SK-MEL-5 (cell line): ENCODE results near the gene SLX9. TPM values are rescaled to one million over a fixed set of nuclear protein-coding genes. Genes with fewer than 3 reads are reported as not detected.
A peak's percentile ranks its signal among the peaks of the same experiment; 100 is the strongest.
"Not testable (repeated sequence)": the region's sequence is repeated elsewhere in the genome, so short reads cannot be mapped to it uniquely, and the experiment has no call there.

Source experiments
- DNase-seq: peaks from one replicate; pipeline ENCODE4 v3.0.0-alpha.2; 2016; ENCODE audit warnings: low read depth, low spot score
- in situ Hi-C: cut with HindIII; loops from 2 replicates; pipeline ENCODE4 v1.10.0; 2016; ENCODE audit warnings: low sequenced_read_pairs, high pct_unique_total_duplicates, low pct_unique_long_range_greater_than_20kb
- total RNA-seq: library from RNA; depleted of rRNA; stranded (reverse); fragments of >200 nt; shearing (Covaris generic); gene quantifications from 2 replicates; pipeline ENCODE4 v1.2.3, GENCODE V29; 2014

The SLX9 gene
- total RNA-seq, 1 experiment from 2014 or later, result 34.9 TPM

DNA sequence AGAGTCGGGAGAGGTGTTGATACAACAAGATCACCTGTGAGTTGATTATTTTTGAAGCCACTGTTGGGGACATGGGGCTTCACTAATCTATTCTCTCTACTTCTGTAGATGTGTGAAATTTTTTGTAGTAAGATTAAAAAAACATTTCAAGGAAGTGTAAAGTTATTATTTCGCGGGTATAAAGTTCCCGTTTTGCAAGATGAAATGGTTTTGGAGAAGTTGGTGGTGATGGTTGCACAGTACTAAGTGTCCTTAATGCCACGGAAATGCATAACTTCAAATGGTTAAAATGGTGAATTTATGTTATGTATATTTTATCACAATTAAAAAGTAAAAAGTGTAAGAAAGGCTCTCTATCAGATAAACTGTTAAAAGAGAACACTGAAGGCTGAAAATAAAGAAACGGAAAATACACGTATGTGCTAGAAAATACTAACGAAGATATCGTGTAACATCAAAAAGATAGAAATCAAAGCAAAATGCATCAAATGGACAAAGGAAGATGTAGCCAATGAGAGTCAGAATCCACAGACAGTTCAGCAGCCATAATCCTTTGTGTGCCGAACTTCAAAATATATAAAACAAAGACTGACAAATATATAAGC is 16.2 kb upstream of the SLX9 start:
- in situ Hi-C loops, result no loop called here
- DNase-seq, result no peak

DNA sequence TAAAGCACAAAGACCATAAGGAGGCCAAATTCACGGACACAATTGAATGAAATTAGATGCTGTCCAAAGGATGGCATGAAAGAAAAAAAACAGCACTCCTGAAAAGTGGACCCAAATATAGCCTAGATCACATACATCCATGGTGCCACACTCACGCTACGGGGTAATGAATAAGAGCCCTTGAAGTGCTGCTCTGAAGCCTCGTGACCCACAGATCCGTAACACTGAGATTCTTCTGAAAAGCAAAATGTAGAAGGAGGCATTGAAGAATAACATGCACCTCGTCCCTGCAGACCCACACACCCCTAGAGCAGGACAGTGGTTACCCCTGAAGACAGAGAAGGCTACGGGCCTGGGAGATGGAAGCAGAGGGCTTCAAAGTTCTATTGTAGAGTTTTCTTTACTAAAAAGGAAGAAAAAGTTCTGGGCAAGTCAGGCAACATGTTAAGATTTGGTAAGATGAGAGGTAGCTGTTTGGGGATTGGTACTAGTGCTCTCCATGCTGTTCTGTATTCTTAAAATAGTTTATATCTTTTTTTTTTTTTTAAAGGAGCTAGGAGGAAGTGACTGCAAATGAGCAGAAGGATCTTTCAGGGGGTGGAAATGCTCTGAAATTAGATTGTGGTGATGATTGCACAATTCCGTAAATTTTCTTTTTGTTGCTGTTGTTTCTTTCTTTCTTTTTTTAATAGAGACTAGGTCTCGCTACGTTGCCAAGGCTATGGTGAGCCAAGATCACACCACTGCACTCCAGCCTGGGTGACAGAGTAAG is 15.0 kb upstream of the SLX9 start:
- DNase-seq, result no peak

DNA sequence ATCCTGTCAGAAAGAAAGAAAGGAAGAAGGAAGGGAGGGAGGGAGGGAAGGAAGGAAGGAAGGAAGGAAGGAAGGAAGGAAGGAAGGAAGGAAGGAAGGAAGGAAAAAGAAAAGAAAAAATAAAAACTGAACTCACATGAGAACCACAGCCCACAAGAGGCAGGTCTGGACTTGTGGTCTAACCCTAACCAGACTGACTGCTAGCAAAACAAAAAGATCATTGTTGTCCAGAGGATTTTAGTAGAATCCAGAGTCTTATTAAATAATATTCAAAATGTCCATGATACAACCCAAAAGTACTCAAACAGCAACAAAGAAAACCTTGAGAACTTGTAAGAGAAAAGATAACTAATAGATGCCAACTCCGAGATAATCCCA is 14.5 kb upstream of the SLX9 start:
- in situ Hi-C loops, result no loop called here
- DNase-seq, result peak; percentile 47

More for the DNA sequence above, 15.0 kb upstream of the SLX9 start:
- in situ Hi-C loops, result no loop called here

DNA sequence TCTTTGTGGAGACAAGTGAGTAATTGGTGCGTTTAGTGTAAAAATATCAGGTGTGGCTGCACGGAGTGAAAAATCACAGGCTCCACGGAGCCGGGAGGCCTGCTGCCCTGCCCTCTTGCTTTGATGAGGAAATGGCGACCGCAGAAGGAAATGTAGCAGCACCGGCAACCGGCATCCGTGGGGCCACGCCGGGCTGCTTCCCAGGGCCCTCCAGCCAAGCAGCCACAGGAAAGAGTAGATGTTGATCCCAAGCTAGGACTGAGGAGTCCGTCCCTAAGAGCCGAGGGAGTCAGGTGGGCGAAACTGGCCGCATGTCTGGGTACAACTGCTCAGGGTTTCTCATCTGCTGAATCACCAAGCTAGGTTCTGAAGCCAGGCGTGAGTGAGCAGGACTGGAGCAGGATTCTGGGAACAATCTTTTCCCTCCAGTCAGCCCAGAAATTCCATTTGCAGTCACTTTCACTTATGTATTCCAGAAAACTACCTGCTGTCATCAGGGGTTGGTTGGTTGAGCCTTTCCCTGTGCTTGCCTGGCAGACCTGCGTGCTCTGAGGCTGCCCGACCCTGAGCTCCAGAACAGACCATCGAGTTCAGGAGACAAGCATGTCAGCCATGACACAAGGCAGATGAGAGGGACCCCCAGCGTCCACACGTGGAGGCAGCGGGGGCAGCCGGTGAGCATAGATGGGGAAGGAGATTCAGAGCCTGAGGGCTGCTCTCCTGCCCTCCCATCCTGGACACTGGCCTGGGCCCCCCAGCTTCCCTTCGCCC is 13.3 kb upstream of the SLX9 start:
- in situ Hi-C loops, result no loop called here
- no peak for DNase-seq

DNA sequence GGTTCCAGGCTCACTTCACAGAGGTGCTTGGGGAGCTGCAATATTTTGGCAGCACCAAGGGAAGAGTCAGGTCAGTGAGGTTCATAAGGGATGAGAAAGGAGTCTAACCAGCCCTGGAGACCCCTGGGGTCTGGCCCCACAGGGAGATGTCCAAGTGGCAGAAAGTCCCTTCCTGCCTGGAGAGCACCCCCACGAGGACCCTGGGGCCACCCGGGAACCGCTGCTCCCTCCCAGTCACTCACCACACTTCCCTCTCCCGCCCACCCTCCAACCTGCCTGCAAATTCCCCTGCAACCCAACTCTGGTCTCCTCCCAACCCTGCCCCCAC is 12.6 kb upstream of the SLX9 start:
- no peak for DNase-seq
- in situ Hi-C loops, result no loop called here

DNA sequence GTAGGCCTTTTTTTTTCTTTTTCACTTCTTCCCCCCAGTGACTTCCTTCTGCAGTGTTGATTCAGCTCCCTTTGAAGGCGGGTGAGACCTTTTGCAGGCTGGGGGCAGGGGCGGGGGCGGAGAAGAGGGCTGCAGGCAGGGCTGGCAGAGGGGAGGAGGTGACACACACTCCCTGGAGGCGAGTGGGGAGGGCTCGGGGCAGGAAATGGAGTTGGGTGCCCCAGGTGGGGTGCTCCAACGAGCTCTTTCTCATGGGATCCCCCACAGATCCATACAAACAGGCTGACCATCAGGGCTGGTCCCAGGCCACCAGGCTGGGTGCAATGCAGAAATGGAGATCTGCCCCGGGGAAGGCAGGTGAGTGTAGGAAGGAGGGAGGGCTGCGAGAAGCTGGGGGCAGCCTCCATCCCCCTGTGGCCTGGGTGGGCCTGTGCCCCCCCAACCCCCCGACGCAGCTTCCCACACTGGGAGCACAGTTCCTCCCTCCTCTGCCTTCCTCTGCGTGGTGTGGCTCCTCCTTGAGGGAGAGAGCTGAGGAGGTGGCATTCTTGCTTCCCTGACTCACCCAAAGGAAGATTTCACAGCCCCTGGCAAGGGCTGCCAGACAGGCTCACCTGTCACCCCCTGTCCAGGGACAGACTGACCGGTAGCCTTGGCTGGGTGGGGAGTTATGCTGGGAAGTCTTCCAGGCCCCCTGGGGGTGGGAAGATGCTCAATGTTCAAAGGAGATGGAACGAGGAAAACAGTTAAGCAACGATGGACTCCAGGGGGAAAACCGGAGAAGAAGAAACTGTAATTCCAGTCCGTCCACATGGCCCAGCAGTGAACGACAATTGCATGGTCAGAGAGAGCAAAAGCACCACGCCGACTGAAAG is 12.0 kb upstream of the SLX9 start:
- in situ Hi-C loops, result no loop called here
- no peak for DNase-seq

DNA sequence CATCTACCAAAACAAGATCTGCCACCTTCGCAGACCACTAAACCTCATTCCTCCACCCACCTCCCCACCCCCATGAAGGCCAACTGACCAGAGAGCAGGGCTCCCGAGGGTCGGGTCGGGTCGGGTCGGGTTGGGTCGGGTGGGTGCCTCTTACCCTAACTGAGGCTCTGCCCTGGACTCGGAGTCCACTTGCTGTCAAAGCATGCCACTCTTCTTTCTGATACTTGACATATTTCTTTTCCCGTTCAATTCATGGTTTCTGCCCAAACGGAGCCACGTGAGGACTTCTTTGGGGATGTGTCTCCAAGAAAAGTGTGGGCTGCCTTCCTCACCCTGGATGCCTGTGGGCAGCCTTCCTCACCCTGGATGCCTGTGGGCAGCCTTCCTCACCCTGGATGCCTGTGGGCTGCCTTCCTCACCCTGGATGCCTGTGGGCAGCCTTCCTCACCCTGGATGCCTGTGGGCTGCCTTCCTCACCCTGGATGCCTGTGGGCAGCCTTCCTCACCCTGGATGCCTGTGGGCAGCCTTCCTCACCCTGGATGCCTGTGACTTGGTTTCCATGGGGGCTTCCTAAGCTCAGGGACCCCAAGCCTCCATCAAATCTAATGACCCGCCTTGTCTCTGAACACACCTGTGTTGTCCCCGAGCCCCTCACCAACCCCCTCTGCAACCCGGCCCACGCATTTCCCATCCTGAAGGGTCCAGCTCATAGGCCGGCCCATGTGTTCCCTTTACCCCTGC is 11.2 kb upstream of the SLX9 start:
- in situ Hi-C loops, result not testable (repeated sequence)

DNA sequence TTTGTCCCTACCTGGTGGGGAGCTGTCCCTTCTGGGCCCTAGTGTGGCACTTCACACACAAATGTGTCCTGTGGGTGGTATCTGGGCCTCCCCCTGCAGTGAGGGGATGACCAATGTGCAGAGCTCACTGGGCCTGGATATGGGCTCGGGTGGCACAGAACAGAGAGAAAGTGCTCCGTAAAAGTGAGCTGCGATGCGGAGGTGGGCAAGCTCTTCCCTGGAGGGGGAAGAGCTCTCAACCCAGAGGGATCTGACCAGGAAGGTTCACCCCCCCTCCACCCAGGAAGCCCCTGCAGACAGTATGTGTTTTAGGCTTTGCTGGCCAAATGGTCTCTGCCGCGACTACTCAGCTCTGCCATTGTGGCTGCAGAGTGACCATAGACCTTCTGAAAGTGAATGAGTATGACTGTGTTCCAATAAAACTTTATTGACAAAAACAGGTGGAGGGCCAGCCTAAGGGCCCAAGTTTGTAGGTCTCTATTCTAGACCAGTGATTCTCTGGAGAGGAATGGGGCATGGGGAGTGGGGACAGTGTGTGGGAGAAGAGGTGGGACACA is 10.5 kb upstream of the SLX9 start:
- no peak for DNase-seq
- in situ Hi-C loops, result no loop called here

More for the DNA sequence above, 11.2 kb upstream of the SLX9 start:
- DNase-seq, result not testable (repeated sequence)

DNA sequence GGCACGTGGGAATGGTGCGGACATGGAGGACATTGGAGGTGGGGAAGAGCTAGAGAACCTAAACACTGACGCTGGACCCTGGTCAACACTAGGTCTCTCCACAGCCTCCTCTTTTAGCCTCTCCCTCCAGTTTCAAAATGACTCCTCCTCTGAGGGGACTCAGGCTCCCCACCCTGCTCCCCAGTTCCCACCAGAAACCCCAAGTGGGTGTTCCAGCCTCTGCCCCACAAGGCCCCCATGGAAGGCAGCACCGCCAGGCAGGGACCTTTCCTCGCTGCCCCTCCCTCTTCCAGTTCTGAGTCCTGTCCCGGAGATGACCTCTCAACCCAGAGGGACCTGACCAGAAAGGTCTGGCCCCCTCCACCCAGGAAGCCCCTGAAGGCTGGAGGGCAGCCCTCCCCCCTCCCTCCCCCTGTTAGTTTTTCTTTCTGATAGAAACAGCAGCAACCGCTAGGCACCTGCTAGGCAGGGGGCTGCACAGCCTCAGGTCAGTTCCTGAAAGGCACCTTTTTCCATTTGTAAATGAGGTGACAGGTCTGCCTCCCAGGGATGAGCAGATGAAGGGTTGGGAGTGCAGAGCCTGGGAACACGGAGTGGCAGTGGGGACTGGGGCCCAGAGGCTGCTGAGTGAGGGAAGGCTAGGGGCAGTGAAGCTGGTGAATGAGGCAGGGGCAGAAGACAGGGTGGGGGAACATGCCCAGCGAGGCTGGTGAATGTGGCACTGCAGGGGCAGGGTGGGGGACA is 9.9 kb upstream of the SLX9 start:
- in situ Hi-C loops, result no loop called here
- no peak for DNase-seq

DNA sequence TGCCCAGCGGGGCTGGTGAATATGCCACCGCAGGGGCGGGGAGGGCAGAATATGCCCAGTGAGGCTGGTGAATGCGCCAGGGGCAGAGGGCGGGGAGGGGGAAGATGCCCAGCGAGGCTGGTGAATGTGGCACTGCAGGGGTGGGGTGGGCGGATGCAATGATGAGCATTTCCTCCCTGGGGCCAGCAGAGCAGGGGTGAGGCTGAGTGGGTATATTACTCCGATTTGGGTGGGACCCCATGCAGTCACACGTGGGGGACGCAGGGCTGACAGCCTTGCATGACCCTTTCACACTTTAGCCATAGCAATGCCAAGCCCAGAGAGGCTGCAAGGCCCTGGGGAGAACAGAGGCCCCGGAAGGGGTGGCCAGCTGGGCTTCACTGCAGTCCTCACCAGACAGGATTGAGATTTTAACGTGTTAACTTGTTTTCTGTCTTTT is 9.3 kb upstream of the SLX9 start:
- in situ Hi-C loops, result no loop called here
- DNase-seq, result no peak

DNA sequence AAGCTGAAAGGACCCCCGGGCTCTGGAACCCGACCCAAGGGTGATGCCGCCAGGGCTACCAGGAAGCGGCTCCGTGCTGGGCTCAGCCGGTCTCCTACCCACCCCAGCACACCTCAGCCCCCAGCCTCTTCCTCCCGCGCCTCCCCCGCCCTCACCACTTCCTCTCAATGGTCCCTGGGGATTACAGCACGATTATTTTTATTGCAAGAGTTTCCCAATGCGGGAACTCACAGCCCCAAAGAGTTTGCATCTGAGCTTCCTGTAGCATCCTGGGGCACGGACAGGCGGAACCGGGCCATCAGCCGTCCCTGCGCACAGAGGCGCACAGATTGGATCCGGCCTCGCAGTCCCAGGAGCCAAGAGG is 8.7 kb upstream of the SLX9 start:
- no peak for DNase-seq
- in situ Hi-C loops, result no loop called here

DNA sequence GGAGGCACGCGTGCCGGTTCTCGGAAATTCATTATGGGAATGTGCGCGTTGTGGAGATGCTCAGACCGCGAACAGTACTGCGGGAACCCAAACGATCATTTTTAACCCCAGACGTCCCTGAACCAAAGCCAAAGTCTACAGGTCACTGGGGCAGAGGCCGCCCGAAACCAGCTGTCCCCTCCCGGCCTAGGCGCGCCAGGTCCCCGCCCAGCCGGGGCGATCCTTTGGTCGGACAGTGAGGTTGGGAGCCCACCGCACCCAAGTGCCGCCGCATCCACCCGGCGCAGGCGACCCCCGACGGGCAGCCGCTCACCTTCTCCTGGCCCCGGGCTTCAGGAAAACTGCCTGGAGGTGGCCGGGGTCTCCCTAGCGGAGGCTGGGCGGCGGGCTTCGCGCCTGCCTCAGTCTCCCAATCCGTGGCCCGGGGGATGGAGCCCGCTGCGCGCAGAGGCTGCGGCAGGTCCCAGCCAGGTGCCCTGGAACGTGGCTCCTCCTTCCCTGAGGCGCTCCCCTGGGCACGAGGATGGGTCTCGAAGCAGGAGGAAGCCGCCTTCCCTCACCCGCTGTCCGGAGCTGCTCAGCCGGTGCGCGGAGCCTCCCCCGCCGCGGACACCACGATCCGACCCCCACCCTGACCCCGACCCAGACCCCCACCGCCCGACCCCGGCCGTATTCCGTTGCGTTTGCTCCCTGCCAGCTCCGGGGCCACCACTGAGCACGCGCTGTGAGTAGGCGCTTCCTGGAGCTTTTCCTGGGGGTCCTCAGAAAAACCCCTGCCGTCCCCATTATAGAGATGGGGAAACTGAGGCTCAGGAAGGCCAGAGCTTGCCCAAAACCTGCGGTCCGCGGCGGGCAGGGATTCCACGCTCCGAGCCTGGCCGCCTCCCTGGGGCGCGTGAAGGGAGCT is 8.1 kb upstream of the SLX9 start:
- in situ Hi-C loops, result no loop called here
- no peak for DNase-seq

DNA sequence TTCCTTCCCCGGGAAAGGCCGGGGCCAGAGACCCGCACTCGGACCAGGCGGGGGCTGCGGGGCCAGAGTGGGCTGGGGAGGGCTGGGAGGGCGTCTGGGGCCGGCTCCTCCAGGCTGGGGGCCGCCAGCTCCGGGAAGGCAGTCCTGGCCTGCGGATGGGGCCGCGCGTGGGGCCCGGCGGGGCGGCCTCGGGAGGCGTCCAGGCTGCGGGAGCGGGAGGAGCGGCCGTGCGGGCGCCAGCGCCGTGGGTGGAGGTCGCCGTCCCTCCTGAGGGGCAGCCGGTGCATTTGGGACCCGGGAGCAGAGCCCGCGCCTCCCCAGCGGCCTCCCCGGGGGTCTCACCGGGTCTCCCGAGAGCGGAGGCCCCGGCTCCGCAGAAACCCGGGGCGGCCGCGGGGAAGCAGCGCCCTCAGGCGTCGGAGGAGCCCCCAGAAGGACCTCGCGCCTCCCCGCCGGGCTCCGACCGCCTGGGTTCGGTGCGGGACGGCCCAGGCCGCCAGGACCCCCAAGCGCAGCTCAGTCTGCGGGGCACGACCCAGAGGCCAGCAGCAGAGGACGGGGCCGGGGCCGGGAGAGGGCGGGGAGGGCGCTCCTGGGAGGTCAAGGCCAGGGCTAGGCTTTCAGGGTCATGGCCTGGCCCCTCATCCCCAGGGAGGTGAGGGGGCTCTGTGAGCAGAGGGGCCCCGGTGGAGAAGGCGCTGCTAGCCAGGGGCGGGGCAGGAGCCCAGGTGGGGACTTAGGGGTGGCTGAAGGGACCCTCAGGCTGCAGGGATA is 7.2 kb upstream of the SLX9 start:
- no peak for DNase-seq
- in situ Hi-C loops, result no loop called here

DNA sequence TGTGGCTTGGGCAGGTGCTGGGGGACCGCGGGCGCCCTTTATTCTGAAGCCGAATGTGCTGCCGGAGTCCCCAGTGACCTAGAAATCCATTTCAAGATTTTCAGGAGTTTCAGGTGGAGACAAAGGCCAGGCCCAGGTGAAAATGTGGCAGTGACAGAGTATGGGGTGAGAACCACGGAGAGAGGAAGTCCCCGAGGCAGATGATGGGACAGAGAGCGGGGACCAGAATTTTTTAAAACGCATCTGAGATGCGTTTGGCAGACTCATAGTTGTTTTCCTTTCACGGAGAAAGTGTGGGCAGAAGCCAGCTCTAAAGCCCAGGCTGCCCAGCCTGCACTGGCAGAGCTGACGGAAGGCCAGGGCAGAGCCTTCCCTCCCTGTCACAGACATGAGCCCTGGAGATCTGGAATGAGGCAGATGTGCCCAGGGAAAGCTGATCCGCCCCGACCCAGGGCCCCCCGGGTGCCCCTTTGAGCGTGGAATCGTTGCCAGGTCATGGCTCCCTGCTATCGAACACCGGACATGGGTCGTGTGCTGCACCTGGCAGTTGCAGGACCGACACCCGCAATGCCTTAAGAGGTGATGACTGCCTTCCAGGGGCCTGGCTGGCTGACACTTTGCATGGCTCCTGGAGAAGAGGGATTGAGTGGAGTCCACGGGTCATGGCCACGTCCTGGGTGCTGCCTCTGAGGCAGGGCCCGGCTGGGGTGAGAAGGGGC is 6.5 kb upstream of the SLX9 start:
- DNase-seq, result no peak
- in situ Hi-C loops, result no loop called here
